ENCODE results near the gene DFFA. TPM values are rescaled to one million over a fixed set of nuclear protein-coding genes. Genes with fewer than 3 reads are reported as not detected.

DFFA gene
- total RNA-seq, 1 experiment from 2014 or later, result 94.1 TPM

- no peak overlapping the region for H2BK15ac ChIP-seq (ENCODE audit: low read depth, low read length)
- H3K14ac ChIP-seq (ENCODE audit: insufficient read depth, low read length), result no peak overlapping the region
- no peak overlapping the region for H4K5ac ChIP-seq (ENCODE audit: insufficient read length, low read depth, low read length)
- no peak for DNase-seq
- no peak overlapping the region for H4K8ac ChIP-seq (replicated peaks; ENCODE audit: insufficient read length, low read depth, low read length)
- no peak overlapping the region for H3K18ac ChIP-seq (ENCODE audit: insufficient read length, low read depth, low read length)
- no peaks in the 10 kb centered on the region for H3K27me3 Mint-ChIP-seq (ENCODE audit: low read depth)
- no peaks in the 10 kb centered on the region for H3K79me2 ChIP-seq (ENCODE audit: insufficient read depth, low read length)
- H2AFZ ChIP-seq (ENCODE audit: low read length), result no peak overlapping the region
- no peaks in the 10 kb centered on the region for H3K9me3 ChIP-seq (ENCODE audit: control insufficient read depth, low read depth, low read length)
- H3K4ac ChIP-seq (ENCODE audit: low read depth, low read length), result no peak overlapping the region
- H3K27me3 ChIP-seq (ENCODE audit: insufficient read depth, low read length), result no peaks in the 10 kb centered on the region
- H3K36me3 Mint-ChIP-seq (ENCODE audit: insufficient read depth in 1 of 3, low read depth in 3 of 3), result peaks cover 0 to 8% (median 0%) of the 10 kb centered on the region in 3 experiments; a peak in 3 of 7 replicates
- peaks cover 2% of the 10 kb centered on the region; the same call in 1 of the 2 replicates for H3K4me1 ChIP-seq (ENCODE audit: insufficient read depth, low read length)
- H3K23me2 ChIP-seq (ENCODE audit: insufficient read length, low read depth, low read length, poor library complexity, severe bottlenecking), result no peaks in the 10 kb centered on the region
- no peaks in the 10 kb centered on the region for H3K79me1 ChIP-seq (ENCODE audit: insufficient read depth, low read depth, low read length, poor library complexity, severe bottlenecking)
- H3K9ac ChIP-seq (ENCODE audit: extremely low read depth, insufficient read length, low read length), result no peak overlapping the region
- no peak overlapping the region for H3K56ac ChIP-seq (ENCODE audit: insufficient read length, low read depth, low read length)
- no peaks in the 10 kb centered on the region for H4K20me1 ChIP-seq (ENCODE audit: control insufficient read depth, insufficient read depth, insufficient read length)
- H3K4me1 Mint-ChIP-seq, result peaks cover 19 to 23% of the 10 kb centered on the region in 2 experiments
- no peak overlapping the region for H3K27ac ChIP-seq (ENCODE audit: insufficient read length, low read depth, low read length)
- H3K4me2 ChIP-seq (ENCODE audit: insufficient read depth, insufficient read length, low read length), result no peak overlapping the region
- no peak overlapping the region for H2BK12ac ChIP-seq (ENCODE audit: insufficient read length, low read depth, low read length)
- no peak overlapping the region for H2AK5ac ChIP-seq (ENCODE audit: insufficient read length, low read length)
- H2BK120ac ChIP-seq (ENCODE audit: low read depth, low read length, poor library complexity, severe bottlenecking), result no peak overlapping the region
- H3K9me3 Mint-ChIP-seq, result no peaks in the 10 kb centered on the region
- H3K23ac ChIP-seq (ENCODE audit: insufficient read length, low read depth, low read length), result no peak overlapping the region
- no peak overlapping the region for H2BK20ac ChIP-seq (ENCODE audit: low read depth, low read length, poor library complexity, severe bottlenecking)
- no peak overlapping the region for H4K91ac ChIP-seq (ENCODE audit: insufficient read length, low read depth, low read length)
- no peak overlapping the region for H3K4me3 Mint-ChIP-seq
- H2BK5ac ChIP-seq (ENCODE audit: insufficient read length, low read length), result no peak overlapping the region
- no peak overlapping the region for H3T11ph ChIP-seq (ENCODE audit: low read length)
- H3K27ac Mint-ChIP-seq, result no peak overlapping the region
- no peak for TF ChIP-seq CTCF (conservative IDR thresholded peaks at IDR 0.05)
- WGBS (ENCODE audit: extremely low coverage, insufficient read length, low lambda C conversion rate), result no CpG with 5 or more reads among the region's 7 CpGs
Measured at GRCh38 chr1:10446790-10447422, 25.4 kb downstream of the DFFA start.
